Measurements from ENCODE around the gene CD180. TPM values are rescaled to one million over a fixed set of nuclear protein-coding genes. Genes with fewer than 3 reads are reported as not detected.
"Not testable (repeated sequence)": the region's sequence is repeated elsewhere in the genome, so short reads cannot be mapped to it uniquely, and the experiment has no call there.

Gene CD180
- total RNA-seq, 1 donor from 2014 or later = not detected

DNA sequence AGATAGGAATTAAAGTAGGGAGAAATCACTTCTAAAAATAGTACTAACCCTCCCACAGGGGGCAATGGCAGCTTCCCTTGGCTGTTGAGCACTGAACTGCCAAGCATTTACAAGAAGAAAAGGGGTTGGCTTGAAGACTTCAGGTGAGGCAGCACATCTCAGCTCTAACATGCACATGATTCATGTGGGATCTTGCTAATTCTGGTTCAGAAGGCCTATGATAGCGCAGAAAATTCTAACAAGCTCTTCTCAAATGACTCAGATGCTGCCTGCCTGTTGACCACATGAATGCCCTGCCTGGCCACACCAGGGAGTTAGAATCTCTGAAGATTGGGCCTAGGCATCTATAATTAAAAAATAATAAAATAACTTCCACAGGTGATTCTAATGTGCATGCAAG, 22.6 kb downstream of the CD180 start:
- Mint-ChIP-seq H3K27ac (no peak overlapping the region), H3K9me3 (peaks cover 11% of the 10 kb centered on the region), H3K36me3 (peaks cover 2% of the 10 kb centered on the region), H3K27me3 (ENCODE audit: low read depth) (no peaks in the 10 kb centered on the region), H3K4me3 (no peak overlapping the region), H3K4me1 (no peaks in the 10 kb centered on the region)
- TF ChIP-seq, protein P1, sequence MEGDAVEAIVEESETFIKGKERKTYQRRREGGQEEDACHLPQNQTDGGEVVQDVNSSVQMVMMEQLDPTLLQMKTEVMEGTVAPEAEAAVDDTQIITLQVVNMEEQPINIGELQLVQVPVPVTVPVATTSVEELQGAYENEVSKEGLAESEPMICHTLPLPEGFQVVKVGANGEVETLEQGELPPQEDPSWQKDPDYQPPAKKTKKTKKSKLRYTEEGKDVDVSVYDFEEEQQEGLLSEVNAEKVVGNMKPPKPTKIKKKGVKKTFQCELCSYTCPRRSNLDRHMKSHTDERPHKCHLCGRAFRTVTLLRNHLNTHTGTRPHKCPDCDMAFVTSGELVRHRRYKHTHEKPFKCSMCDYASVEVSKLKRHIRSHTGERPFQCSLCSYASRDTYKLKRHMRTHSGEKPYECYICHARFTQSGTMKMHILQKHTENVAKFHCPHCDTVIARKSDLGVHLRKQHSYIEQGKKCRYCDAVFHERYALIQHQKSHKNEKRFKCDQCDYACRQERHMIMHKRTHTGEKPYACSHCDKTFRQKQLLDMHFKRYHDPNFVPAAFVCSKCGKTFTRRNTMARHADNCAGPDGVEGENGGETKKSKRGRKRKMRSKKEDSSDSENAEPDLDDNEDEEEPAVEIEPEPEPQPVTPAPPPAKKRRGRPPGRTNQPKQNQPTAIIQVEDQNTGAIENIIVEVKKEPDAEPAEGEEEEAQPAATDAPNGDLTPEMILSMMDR (IDR thresholded peaks at IDR 0.05; ENCODE audit: unreplicated experiment) = no peak
- DNase-seq (ENCODE audit: low spot score in 2 of 2, unreplicated experiment in 2 of 2) = no peak

DNA sequence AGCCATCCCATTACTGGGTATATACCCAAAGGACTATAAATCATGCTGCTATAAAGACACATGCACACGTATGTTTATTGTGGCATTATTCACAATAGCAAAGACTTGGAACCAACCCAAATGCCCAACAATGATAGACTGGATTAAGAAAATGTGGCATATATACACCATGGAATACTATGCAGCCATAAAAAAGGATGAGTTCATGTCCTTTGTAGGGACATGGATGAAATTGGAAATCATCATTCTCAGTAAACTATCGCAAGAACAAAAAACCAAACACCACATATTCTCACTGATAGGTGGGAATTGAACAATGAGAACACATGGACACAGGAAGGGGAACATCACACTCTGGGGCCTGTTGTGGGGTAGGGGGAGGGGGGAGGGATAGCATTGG, 23.2 kb downstream of the CD180 start:
- H3K9me3 Mint-ChIP-seq = peaks cover 11% of the 10 kb centered on the region
- not testable (repeated sequence) for H3K4me3 Mint-ChIP-seq; H3K27ac Mint-ChIP-seq; H3K27me3 Mint-ChIP-seq (ENCODE audit: low read depth); H3K36me3 Mint-ChIP-seq; H3K4me1 Mint-ChIP-seq; DNase-seq (ENCODE audit: low spot score in 2 of 2, unreplicated experiment in 2 of 2)

DNA sequence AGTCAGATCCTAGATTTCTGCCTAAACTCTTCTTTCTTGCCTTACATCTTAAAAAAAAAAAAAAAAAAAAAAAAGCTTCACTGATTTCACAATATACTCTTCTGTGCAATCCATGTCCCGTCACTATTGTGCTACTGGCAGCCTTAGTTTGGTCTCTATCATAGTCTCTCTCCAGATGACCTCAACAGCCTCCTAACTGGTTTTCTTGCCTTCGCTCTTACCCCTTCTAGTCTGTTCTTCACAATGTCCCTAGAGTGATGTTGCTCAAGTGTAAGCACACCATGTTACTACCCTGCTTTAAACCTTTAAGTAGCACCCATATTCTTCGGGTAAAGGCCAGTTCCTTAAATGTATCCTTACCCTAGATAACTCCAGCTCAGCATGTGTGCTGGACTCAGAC, 25.8 kb downstream of the CD180 start:
- Mint-ChIP-seq H3K4me3 (no peak overlapping the region), H3K4me1 (peaks cover 2% of the 10 kb centered on the region), H3K27me3 (ENCODE audit: low read depth) (no peaks in the 10 kb centered on the region), H3K36me3 (no peaks in the 10 kb centered on the region), H3K27ac (no peak overlapping the region), H3K9me3 (no peaks in the 10 kb centered on the region)
- no peak for DNase-seq (ENCODE audit: low spot score in 2 of 2, unreplicated experiment in 2 of 2)
- TF ChIP-seq, protein P1 (IDR thresholded peaks at IDR 0.05; ENCODE audit: unreplicated experiment) = no peak

DNA sequence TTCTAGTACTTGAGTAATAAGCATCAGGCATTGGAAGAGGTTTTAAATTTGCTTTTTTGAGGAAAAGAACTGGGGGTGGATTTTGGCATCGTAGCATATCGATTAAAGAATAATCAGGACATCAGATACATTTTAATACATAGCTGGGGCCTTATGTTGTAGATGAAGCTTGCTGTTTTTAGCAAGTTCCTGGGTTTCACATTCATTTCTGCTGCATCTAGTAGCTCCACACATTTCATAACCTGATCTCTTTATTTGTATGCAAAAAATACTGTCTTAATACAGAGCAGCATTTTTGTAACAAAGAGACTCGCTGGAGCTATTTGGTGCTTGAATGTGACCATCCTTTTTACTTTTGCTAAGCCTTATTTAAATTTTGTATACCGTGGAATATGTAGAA, 28.5 kb downstream of the CD180 start:
- Mint-ChIP-seq H3K9me3 (no peaks in the 10 kb centered on the region), H3K27me3 (ENCODE audit: low read depth) (no peaks in the 10 kb centered on the region), H3K4me1 (peaks cover 2% of the 10 kb centered on the region), H3K36me3 (peaks cover 9% of the 10 kb centered on the region), H3K27ac (no peak overlapping the region), H3K4me3 (no peak overlapping the region)
- TF ChIP-seq, protein P1 (IDR thresholded peaks at IDR 0.05; ENCODE audit: unreplicated experiment) = no peak
- no peak for DNase-seq (ENCODE audit: low spot score in 2 of 2, unreplicated experiment in 2 of 2)

DNA sequence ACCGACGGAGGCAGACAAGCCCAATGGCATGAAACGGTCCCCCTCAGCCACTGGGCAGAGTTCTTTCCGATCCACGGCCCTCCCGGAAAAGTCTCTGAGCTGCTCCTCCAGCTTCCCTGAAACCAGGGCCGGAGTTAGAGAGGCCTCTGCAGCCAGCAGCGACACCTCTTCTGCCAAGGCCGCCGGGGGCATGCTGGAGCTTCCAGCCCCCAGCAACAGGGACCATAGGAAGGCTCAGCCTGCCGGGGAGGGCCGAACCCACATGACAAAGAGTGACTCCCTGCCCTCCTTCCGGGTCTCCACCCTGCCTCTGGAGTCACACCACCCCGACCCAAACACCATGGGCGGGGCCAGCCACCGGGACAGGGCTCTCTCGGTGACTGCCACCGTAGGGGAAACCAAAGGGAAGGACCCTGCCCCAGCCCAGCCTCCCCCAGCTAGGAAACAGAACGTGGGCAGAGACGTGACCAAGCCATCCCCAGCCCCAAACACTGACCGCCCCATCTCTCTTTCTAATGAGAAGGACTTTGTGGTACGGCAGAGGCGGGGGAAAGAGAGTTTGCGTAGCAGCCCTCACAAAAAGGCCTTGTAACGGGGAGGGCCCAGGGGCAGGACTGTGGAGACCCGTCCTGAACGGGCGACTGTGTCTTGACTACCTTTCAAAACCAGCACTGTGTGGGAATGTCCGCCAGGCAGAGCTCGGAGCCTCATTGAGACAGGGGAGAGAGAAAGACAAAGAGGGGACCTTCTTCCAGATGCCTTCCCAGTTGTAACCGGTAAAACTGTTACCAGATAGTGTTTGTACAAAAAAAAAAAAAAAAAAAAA, 29.9 kb downstream of the CD180 start:
- Mint-ChIP-seq H3K4me3 (no peak overlapping the region), H3K4me1 (peaks cover 2% of the 10 kb centered on the region), H3K36me3 (peaks cover 16% of the 10 kb centered on the region), H3K27ac (no peak overlapping the region), H3K27me3 (ENCODE audit: low read depth) (no peaks in the 10 kb centered on the region), H3K9me3 (no peaks in the 10 kb centered on the region)
- TF ChIP-seq, protein P1 (IDR thresholded peaks at IDR 0.05; ENCODE audit: unreplicated experiment) = peak; percentile 4
- no peak for DNase-seq (ENCODE audit: low spot score in 2 of 2, unreplicated experiment in 2 of 2)

DNA sequence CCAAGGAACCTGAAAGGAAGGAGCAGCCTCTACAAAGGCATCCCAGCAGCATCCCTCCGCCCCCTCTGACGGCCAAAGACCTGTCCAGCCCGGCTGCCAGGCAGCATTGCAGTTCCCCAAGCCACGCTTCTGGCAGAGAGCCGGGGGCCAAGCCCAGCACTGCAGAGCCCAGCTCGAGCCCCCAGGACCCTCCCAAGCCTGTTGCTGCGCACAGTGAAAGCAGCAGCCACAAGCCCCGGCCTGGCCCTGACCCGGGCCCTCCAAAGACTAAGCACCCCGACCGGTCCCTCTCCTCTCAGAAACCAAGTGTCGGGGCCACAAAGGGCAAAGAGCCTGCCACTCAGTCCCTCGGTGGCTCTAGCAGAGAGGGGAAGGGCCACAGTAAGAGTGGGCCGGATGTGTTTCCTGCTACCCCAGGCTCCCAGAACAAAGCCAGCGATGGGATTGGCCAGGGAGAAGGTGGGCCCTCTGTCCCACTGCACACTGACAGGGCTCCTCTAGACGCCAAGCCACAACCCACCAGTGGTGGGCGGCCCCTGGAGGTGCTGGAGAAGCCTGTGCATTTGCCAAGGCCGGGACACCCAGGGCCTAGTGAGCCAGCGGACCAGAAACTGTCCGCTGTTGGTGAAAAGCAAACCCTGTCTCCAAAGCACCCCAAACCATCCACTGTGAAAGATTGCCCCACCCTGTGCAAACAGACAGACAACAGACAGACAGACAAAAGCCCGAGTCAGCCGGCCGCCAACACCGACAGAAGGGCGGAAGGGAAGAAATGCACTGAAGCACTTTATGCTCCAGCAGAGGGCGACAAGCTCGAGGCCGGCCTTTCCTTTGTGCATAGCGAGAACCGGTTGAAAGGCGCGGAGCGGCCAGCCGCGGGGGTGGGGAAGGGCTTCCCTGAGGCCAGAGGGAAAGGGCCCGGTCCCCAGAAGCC, 30.8 kb downstream of the CD180 start:
- peak; percentile 64 to 79 for DNase-seq (ENCODE audit: low spot score in 2 of 2, unreplicated experiment in 2 of 2)
- peaks cover 16% of the 10 kb centered on the region for H3K36me3 Mint-ChIP-seq
- H3K4me3 Mint-ChIP-seq = peak overlapping the region; percentile 31
- H3K9me3 Mint-ChIP-seq = no peaks in the 10 kb centered on the region
- peak overlapping the region; percentile 81 for H3K27ac Mint-ChIP-seq
- peaks cover 6% of the 10 kb centered on the region for H3K4me1 Mint-ChIP-seq
- H3K27me3 Mint-ChIP-seq (ENCODE audit: low read depth) = no peaks in the 10 kb centered on the region
- TF ChIP-seq, protein P1 (IDR thresholded peaks at IDR 0.05; ENCODE audit: unreplicated experiment) = peak; percentile 68

Data from mesothelial cell of epicardium (in vitro differentiated cells).